Measurements from ENCODE around the gene SLC10A7. TPM values are rescaled to one million over a fixed set of nuclear protein-coding genes. Genes with fewer than 3 reads are reported as not detected.

Gene SLC10A7
- total and polyA plus RNA-seq, 2 of the 8 experiments (the other 6 are each of a cell fraction or from before 2014, with no cell fraction given) = 2.5 to 2.9 TPM

- H4K5ac ChIP-seq (ENCODE audit: insufficient read length, low read depth, low read length) = no peak overlapping the region
- no peak overlapping the region for H4K91ac ChIP-seq (replicated peaks; ENCODE audit: insufficient read length, low read length)
- H2BK120ac ChIP-seq (replicated peaks; ENCODE audit: low read depth, low read length) = no peak overlapping the region
- no peak overlapping the region for H3K27ac ChIP-seq (ENCODE audit: low read depth, low read length)
- DNase-seq (ENCODE audit: low read depth in 1 of 2, low spot score in 2 of 2) = no peak
- H3K14ac ChIP-seq (ENCODE audit: insufficient read length) = no peak overlapping the region
- no peak overlapping the region for H2BK5ac ChIP-seq (ENCODE audit: low read depth, low read length)
- H2BK12ac ChIP-seq (ENCODE audit: low read depth, low read length) = no peak overlapping the region
- H3K56ac ChIP-seq (replicated peaks; ENCODE audit: insufficient read length, low read depth, low read length) = no peak overlapping the region
- no peaks in the 10 kb centered on the region for H3K9me3 ChIP-seq (ENCODE audit: insufficient read depth in 2 of 2, low read depth in 1 of 2, low read length in 1 of 2)
- H3K9ac ChIP-seq (replicated peaks in 1 of 4; ENCODE audit: extremely low read depth in 1 of 4, low read depth in 3 of 4, low read length in 3 of 4) = no peak overlapping the region
- no peaks in the 10 kb centered on the region for H4K20me1 ChIP-seq (replicated peaks in 1 of 2; ENCODE audit: control insufficient read depth in 1 of 2, insufficient read depth in 2 of 2, low read length in 2 of 2)
- no peak overlapping the region for H3K4ac ChIP-seq (replicated peaks; ENCODE audit: insufficient read length, low read depth, low read length)
- no peak overlapping the region for H2BK15ac ChIP-seq (ENCODE audit: low read length)
- POLR2A ChIA-PET (ENCODE audit: partially characterized antibody) = no interaction called here
- H3K79me2 ChIP-seq (ENCODE audit: control insufficient read depth in 1 of 2, insufficient read depth in 2 of 2, low read length in 2 of 2) = no peaks in the 10 kb centered on the region
- H3K23me2 ChIP-seq (ENCODE audit: low read depth, low read length) = no peaks in the 10 kb centered on the region
- H2BK20ac ChIP-seq (ENCODE audit: low read length) = no peak overlapping the region
- H3K23ac ChIP-seq (ENCODE audit: insufficient read length) = no peak overlapping the region
- no peaks in the 10 kb centered on the region for H3K4me1 ChIP-seq (replicated peaks in 1 of 4; ENCODE audit: control insufficient read depth in 3 of 4, insufficient read depth in 4 of 4, low read length in 3 of 4)
- no peak for FAIRE-seq
- H3K18ac ChIP-seq (ENCODE audit: extremely low read depth, low read length) = no peak overlapping the region
- no peak overlapping the region for H2AK5ac ChIP-seq (ENCODE audit: low read depth, low read length)
- no peak overlapping the region for H3K4me2 ChIP-seq (ENCODE audit: insufficient read depth in 1 of 2, low read depth in 2 of 2, low read length in 2 of 2)
- no peak overlapping the region for H2AFZ ChIP-seq (ENCODE audit: low read length)
- H3K27me3 ChIP-seq (replicated peaks in 1 of 4; ENCODE audit: control insufficient read depth in 3 of 4, extremely low read depth in 1 of 4, insufficient read depth in 3 of 4, low read length in 3 of 4) = no peaks in the 10 kb centered on the region; a peak in 2 of 7 replicates
- TF ChIP-seq RFX5 (IDR thresholded peaks at IDR 0.05; ENCODE audit: borderline replicate concordance, low read depth, low read length) (no peak), SIX5 (IDR thresholded peaks at IDR 0.05; ENCODE audit: low read depth, low read length) (no peak), KDM5A (IDR thresholded peaks at IDR 0.05; ENCODE audit: low read length) (no peak), SP1 (IDR thresholded peaks at IDR 0.05; ENCODE audit: low read depth, low read length) (no peak)
- CTCF ChIA-PET (ENCODE audit: partially characterized antibody) = interaction anchor here (1.1 kb wide), 1 partner anchor 22 kb away, joined by 4 read pairs; no protein-coding TSS in a partner anchor
- no peaks in the 10 kb centered on the region for H3K36me3 ChIP-seq (ENCODE audit: control insufficient read depth in 2 of 4, insufficient read depth in 4 of 4, low read length in 3 of 4)
- H3K4me3 ChIP-seq (ENCODE audit: extremely low read depth in 1 of 4, insufficient read depth in 2 of 4, low read depth in 3 of 4, low read length in 4 of 4) = no peak overlapping the region
- no peaks in the 10 kb centered on the region for H3K79me1 ChIP-seq (ENCODE audit: low read depth, low read length)
- no peak overlapping the region for H4K8ac ChIP-seq (ENCODE audit: extremely low read depth, insufficient read depth, low read length)
Measured at GRCh38 chr4:146318894-146319293, 202.8 kb downstream of the SLC10A7 start.
